ENCODE results near the gene NPY.

NPY gene

GRCh38 chr7:24318326-24318725 is 34.3 kb downstream of the NPY start:
- no peak for DNase-seq

- DNase-seq: no peak
These were observed 35.2 kb downstream of the NPY start for GRCh38 chr7:24319209-24319608.

GRCh38 chr7:24323961-24324480 is 40.0 kb downstream of the NPY start:
- DNase-seq: no peak

GRCh38 chr7:24325708-24326107 is 41.7 kb downstream of the NPY start:
- DNase-seq: no peak

- DNase-seq: no peak
These were observed 44.1 kb downstream of the NPY start for GRCh38 chr7:24328050-24328449.

GRCh38 chr7:24328894-24329293 is 44.9 kb downstream of the NPY start:
- DNase-seq: no peak

GRCh38 chr7:24334012-24334411 is 50.0 kb downstream of the NPY start:
- no peak for DNase-seq

GRCh38 chr7:24334627-24335026 is 50.6 kb downstream of the NPY start:
- no peak for DNase-seq

GRCh38 chr7:24336461-24336860 is 52.5 kb downstream of the NPY start:
- DNase-seq: no peak

GRCh38 chr7:24337180-24337579 is 53.2 kb downstream of the NPY start:
- DNase-seq: no peak

GRCh38 chr7:24339575-24339974 is 55.6 kb downstream of the NPY start:
- DNase-seq: no peak

- no peak for DNase-seq
These were observed 56.7 kb downstream of the NPY start for GRCh38 chr7:24340727-24341126.
